Panc1 (cell line): Measurements from ENCODE around the gene RPGR. TPM values are rescaled to one million over a fixed set of nuclear protein-coding genes. Genes with fewer than 3 reads are reported as not detected.

Source experiments
- ATAC-seq: fragments of 200-7000 bp; cut with Tn5 transposase; 2 replicates; pipeline ENCODE4 v1.9.1; 2020; ENCODE audit warnings: mild to moderate bottlenecking, moderate library complexity
- BruUV-seq: library from RNA; stranded (reverse); fragments of 400-500 nt; replicated peaks from 2 replicates; lab custom pipeline; 2021; lab: Mats Ljungman, UMichigan
- CTCF ChIA-PET: fragments of 300-600 bp; sonication (Branson Sonifier 250); formaldehyde crosslinking; loops from one replicate; lab custom pipeline; 2022; ENCODE audit warnings: antibody characterized with exemption; lab: Charles Lee
- POLR2A ChIA-PET: fragments of 300-600 bp; sonication (Branson Sonifier 250); formaldehyde crosslinking; loops from one replicate; lab custom pipeline; 2022; ENCODE audit warnings: antibody characterized with exemption; lab: Charles Lee
- DNase-seq: peaks from one replicate; pipeline ENCODE4 v3.0.0-alpha.2; 2010; ENCODE audit warnings: low read depth, low spot score
- H3K27ac ChIP-seq: 2 replicates; pipeline ENCODE4 v1.5.1; 2011; ENCODE audit warnings: mild to moderate bottlenecking, low read length, inconsistent platforms
- H3K27me3 ChIP-seq: fragments of 200-500 bp; sonication (Bioruptor generic); 2 replicates; pipeline ENCODE4 v1.6.0; 2014; ENCODE audit warnings: low read length, inconsistent platforms; ENCODE audit not compliant: control insufficient read depth, insufficient read depth
- H3K36me3 ChIP-seq: fragments of 200-500 bp; sonication (Bioruptor generic); 2 replicates; pipeline ENCODE4 v1.5.1; 2014; ENCODE audit warnings: inconsistent platforms, mild to moderate bottlenecking, low read length, moderate library complexity; ENCODE audit not compliant: control insufficient read depth, insufficient read depth
- H3K4me1 ChIP-seq: 2 replicates; pipeline ENCODE4 v1.5.1; 2011; ENCODE audit warnings: inconsistent platforms, mild to moderate bottlenecking, low read length, moderate library complexity; ENCODE audit not compliant: control insufficient read depth, insufficient read depth
- H3K4me3 ChIP-seq, 2 experiments: 2 replicates each; pipeline ENCODE4 v1.5.1; 2011 to 2012; ENCODE audit warnings: low read depth in 2 of 2, low read length in 2 of 2, mild to moderate bottlenecking in 2 of 2, inconsistent platforms in 1 of 2, moderate library complexity in 1 of 2
- H3K9me3 ChIP-seq: fragments of 200-500 bp; sonication (Bioruptor generic); 2 replicates; pipeline ENCODE4 v1.5.1; 2014; ENCODE audit warnings: low read depth, mild to moderate bottlenecking, inconsistent platforms, low read length, moderate library complexity; ENCODE audit not compliant: control insufficient read depth, insufficient read depth
- CTCF ChIP-seq: fragments of 450-650 bp; IDR thresholded peaks from 2 replicates; pipeline ENCODE4 v1.5.1; 2017; ENCODE audit warnings: mild to moderate bottlenecking
- POLR2AphosphoS5 ChIP-seq: IDR thresholded peaks from 2 replicates; pipeline ENCODE4 v1.6.1; 2012; ENCODE audit warnings: mild to moderate bottlenecking, low read depth, low read length, moderate library complexity
- REST ChIP-seq, 2 experiments: IDR thresholded peaks; 2 replicates each; pipeline ENCODE4 v1.6.1; 2011 to 2012; ENCODE audit warnings: low read depth in 2 of 2, control low read depth in 1 of 2, low read length in 1 of 2, mild to moderate bottlenecking in 1 of 2, moderate library complexity in 1 of 2; ENCODE audit not compliant: insufficient read depth in 1 of 2
- SIN3A ChIP-seq: IDR thresholded peaks from 2 replicates; pipeline ENCODE4 v1.6.1; 2012; ENCODE audit warnings: low read depth, mild to moderate bottlenecking, low read length, moderate library complexity, borderline replicate concordance; ENCODE audit not compliant: insufficient read depth
- TCF7L2 ChIP-seq: IDR thresholded peaks from 2 replicates; pipeline ENCODE4 v1.6.1; 2011; ENCODE audit warnings: mild to moderate bottlenecking, low read depth, low read length, inconsistent platforms
- in situ Hi-C: cut with HindIII; loops from 2 replicates; pipeline ENCODE4 v1.10.0; 2016; ENCODE audit warnings: low sequenced_read_pairs, low pct_unique_long_range_greater_than_20kb
- intact Hi-C: fragments of 100-400 bp; cut with micrococcal nuclease; formaldehyde crosslinking; loops from one replicate; pipeline ENCODE4 v1.10.0; 2022; ENCODE audit not compliant: unreplicated experiment
- total RNA-seq: library from RNA; stranded (reverse); gene quantifications from one replicate; pipeline ENCODE4 v1.2.1, GENCODE V29; 2021; ENCODE audit not compliant: unreplicated experiment

Gene RPGR
- total RNA-seq, 1 experiment from 2014 or later, result 4.0 TPM

- no peaks in the 10 kb centered on the region for H3K4me1 ChIP-seq
- in situ Hi-C loops, result no loop called here
- no peak overlapping the region for H3K27ac ChIP-seq
- no TSS peak for BruUV-seq
- CTCF ChIA-PET, result no interaction called here
- DNase-seq (no peak), ATAC-seq (no peak)
- H3K36me3 ChIP-seq, result no peaks in the 10 kb centered on the region
- TF ChIP-seq TCF7L2 (no peak), REST (IDR thresholded peaks at IDR 0.05; ENCODE audit: insufficient read depth in 1 of 2, low read depth in 2 of 2, low read length in 1 of 2) (no peak), SIN3A (no peak), POLR2AphosphoS5 (no peak), CTCF (no peak)
- intact Hi-C loops, result no loop called here
- POLR2A ChIA-PET, result no interaction called here
- no peaks in the 10 kb centered on the region for H3K9me3 ChIP-seq
- H3K4me3 ChIP-seq, result no peak overlapping the region
- H3K27me3 ChIP-seq, result no peaks in the 10 kb centered on the region
Observed at GRCh38 chrX:38236901-38237615, 90.3 kb downstream of the RPGR start.

- no peak overlapping the region for H3K27ac ChIP-seq
- ChIA-PET POLR2A (no interaction called here), CTCF (no interaction called here)
- no TSS peak for BruUV-seq
- intact Hi-C loops, result no loop called here
- no peak for TF ChIP-seq SIN3A
- TF ChIP-seq TCF7L2, result no peak
- TF ChIP-seq REST (IDR thresholded peaks at IDR 0.05; ENCODE audit: insufficient read depth in 1 of 2, low read depth in 2 of 2, low read length in 1 of 2), result no peak
- no peak for TF ChIP-seq POLR2AphosphoS5
- no peak for TF ChIP-seq CTCF
- H3K4me1 ChIP-seq, result no peaks in the 10 kb centered on the region
- in situ Hi-C loops, result no loop called here
- ATAC-seq (no peak), DNase-seq (no peak)
- H3K4me3 ChIP-seq, result no peak overlapping the region
- H3K27me3 ChIP-seq, result no peaks in the 10 kb centered on the region
- H3K9me3 ChIP-seq, result no peaks in the 10 kb centered on the region
- no peaks in the 10 kb centered on the region for H3K36me3 ChIP-seq
Observed at GRCh38 chrX:38233891-38234667, 93.2 kb downstream of the RPGR start.
